Measurements from ENCODE around the gene SMG7. TPM values are rescaled to one million over a fixed set of nuclear protein-coding genes. Genes with fewer than 3 reads are reported as not detected.

SMG7 gene
- total and polyA plus RNA-seq, 2 donors (not counting 3 experiments of a cell fraction or from before 2014, with no cell fraction given) = 25.4 to 47.1 TPM

GRCh38 chr1:183456826-183457225 is 15.5 kb upstream of the SMG7 start:
- DNase-seq (ENCODE audit: low read depth, low spot score) = no peak
- Histone ChIP-seq H3K4me3 (replicated peaks in 1 of 3; ENCODE audit: insufficient read depth in 1 of 3, low read depth in 1 of 3, low read length in 3 of 3) (no peak overlapping the region), H3K27ac (ENCODE audit: insufficient read depth, low read depth, low read length) (no peak overlapping the region), H4K20me1 (replicated peaks; ENCODE audit: control insufficient read depth, extremely low read depth, insufficient read depth, low read length) (no peaks in the 10 kb centered on the region), H3K9me1 (replicated peaks; ENCODE audit: control insufficient read depth, extremely low read depth, insufficient read depth, low read length) (no peaks in the 10 kb centered on the region), H3K4me2 (ENCODE audit: insufficient read depth, low read length) (no peak overlapping the region), H3K27me3 (ENCODE audit: control insufficient read depth in 2 of 2, insufficient read depth in 2 of 2, low read length in 2 of 2) (peaks cover 4 to 5% of the 10 kb centered on the region in 2 experiments), H3K4me1 (ENCODE audit: control insufficient read depth, extremely low read depth, insufficient read depth, low read length) (no peaks in the 10 kb centered on the region), H3K9ac (replicated peaks; ENCODE audit: extremely low read depth, insufficient read depth, low read length) (no peak overlapping the region), H3K9me3 (replicated peaks; ENCODE audit: control insufficient read depth, insufficient read depth, low read length) (no peaks in the 10 kb centered on the region), H3K36me3 (ENCODE audit: control insufficient read depth in 2 of 2, extremely low read depth in 1 of 2, insufficient read depth in 2 of 2, low read length in 2 of 2) (no peaks in the 10 kb centered on the region), H2AFZ (ENCODE audit: low read depth, low read length) (no peak overlapping the region), H3K79me2 (ENCODE audit: control insufficient read depth, insufficient read depth, low read length) (no peaks in the 10 kb centered on the region)
- intact Hi-C loops (cut with micrococcal nuclease) (no loop called here), dilution Hi-C loops (cut with MboI; ENCODE audit: extremely low pct_ligation_motif_present, low sequenced_read_pairs) (no loop called here)
- ChIA-PET CTCF (interaction anchor here (1.1 kb wide), 1 partner anchor 222 kb away, joined by 3 read pairs; no protein-coding TSS in a partner anchor), POLR2A (no interaction called here)
- BruUV-seq (replicated peaks) = no TSS peak
- TF ChIP-seq MYC (IDR thresholded peaks at IDR 0.05; ENCODE audit: low read depth, low read length) (no peak), POLR2A (IDR thresholded peaks at IDR 0.05; ENCODE audit: low read depth, low read length) (no peak), POLR2AphosphoS5 (IDR thresholded peaks at IDR 0.05; ENCODE audit: insufficient read depth, low read depth, low read length) (no peak)
- no peak for FAIRE-seq

- no peak for DNase-seq (ENCODE audit: low read depth, low spot score)
- no peak for FAIRE-seq
- no peak overlapping the region for H3K27ac ChIP-seq (ENCODE audit: insufficient read depth, low read depth, low read length)
- H3K36me3 ChIP-seq (ENCODE audit: control insufficient read depth in 2 of 2, extremely low read depth in 1 of 2, insufficient read depth in 2 of 2, low read length in 2 of 2) = no peaks in the 10 kb centered on the region
- no peaks in the 10 kb centered on the region for H3K79me2 ChIP-seq (ENCODE audit: control insufficient read depth, insufficient read depth, low read length)
- no peaks in the 10 kb centered on the region for H3K4me1 ChIP-seq (ENCODE audit: control insufficient read depth, extremely low read depth, insufficient read depth, low read length)
- no peaks in the 10 kb centered on the region for H3K9me1 ChIP-seq (replicated peaks; ENCODE audit: control insufficient read depth, extremely low read depth, insufficient read depth, low read length)
- ChIA-PET POLR2A (no interaction called here), CTCF (no interaction called here)
- no peaks in the 10 kb centered on the region for H3K9me3 ChIP-seq (replicated peaks; ENCODE audit: control insufficient read depth, insufficient read depth, low read length)
- peaks cover 4 to 5% of the 10 kb centered on the region in 2 experiments for H3K27me3 ChIP-seq (ENCODE audit: control insufficient read depth in 2 of 2, insufficient read depth in 2 of 2, low read length in 2 of 2)
- TF ChIP-seq FOS (IDR thresholded peaks at IDR 0.05; ENCODE audit: borderline replicate concordance, insufficient read depth, low read length) (no peak), MAX (IDR thresholded peaks at IDR 0.05; ENCODE audit: insufficient read depth, insufficient read length) (no peak), GATA2 (IDR thresholded peaks at IDR 0.05; ENCODE audit: insufficient read depth, insufficient read length, low read depth, low read length) (no peak), CTCF (IDR thresholded peaks at IDR 0.05; ENCODE audit: extremely low read depth in 1 of 2, insufficient read depth in 1 of 2, low read depth in 1 of 2, low read length in 2 of 2) (no peak), POLR2A (IDR thresholded peaks at IDR 0.05; ENCODE audit: low read depth, low read length) (no peak), EZH2 (IDR thresholded peaks at IDR 0.05; ENCODE audit: borderline replicate concordance, low read depth, low read length, severe bottlenecking) (no peak), POLR2AphosphoS5 (IDR thresholded peaks at IDR 0.05; ENCODE audit: insufficient read depth, low read depth, low read length) (no peak), JUN (IDR thresholded peaks at IDR 0.05; ENCODE audit: borderline replicate concordance, insufficient read depth, insufficient read length, low read depth) (no peak), MYC (IDR thresholded peaks at IDR 0.05; ENCODE audit: low read depth, low read length) (no peak)
- dilution Hi-C loops (cut with MboI; ENCODE audit: extremely low pct_ligation_motif_present, low sequenced_read_pairs) (no loop called here), intact Hi-C loops (cut with micrococcal nuclease) (no loop called here)
- no peaks in the 10 kb centered on the region for H4K20me1 ChIP-seq (replicated peaks; ENCODE audit: control insufficient read depth, extremely low read depth, insufficient read depth, low read length)
- no TSS peak for BruUV-seq (replicated peaks)
- H3K4me2 ChIP-seq (ENCODE audit: insufficient read depth, low read length) = no peak overlapping the region
- H2AFZ ChIP-seq (ENCODE audit: low read depth, low read length) = no peak overlapping the region
- H3K4me3 ChIP-seq (replicated peaks in 1 of 3; ENCODE audit: insufficient read depth in 1 of 3, low read depth in 1 of 3, low read length in 3 of 3) = no peak overlapping the region
- no peak overlapping the region for H3K9ac ChIP-seq (replicated peaks; ENCODE audit: extremely low read depth, insufficient read depth, low read length)
Observed at GRCh38 chr1:183457449-183457848, 14.8 kb upstream of the SMG7 start.
